ENCODE data around the gene ASB2. TPM values are rescaled to one million over a fixed set of nuclear protein-coding genes. Genes with fewer than 3 reads are reported as not detected.

Gene ASB2
- total RNA-seq, 1 donor from 2014 or later = 19.8 TPM

GRCh38 chr14:93930989-93931307 lies 45.4 kb downstream of the ASB2 start:
- no peak overlapping the region for H3K4me3 Mint-ChIP-seq (ENCODE audit: low read depth)
- DNase-seq (ENCODE audit: low spot score) = no peak
- H3K36me3 Mint-ChIP-seq (ENCODE audit: low read depth) = peaks cover 20% of the 10 kb centered on the region
- no peak overlapping the region for H3K27ac Mint-ChIP-seq
- no peaks in the 10 kb centered on the region for H3K9me3 Mint-ChIP-seq
- no peaks in the 10 kb centered on the region for H3K4me1 Mint-ChIP-seq (ENCODE audit: low read depth)
- no peaks in the 10 kb centered on the region for H3K27me3 Mint-ChIP-seq (ENCODE audit: low read depth)
- intact Hi-C loops (cut with micrococcal nuclease) = no loop called here

- intact Hi-C loops (cut with micrococcal nuclease) = no loop called here
- Mint-ChIP-seq H3K4me1 (ENCODE audit: low read depth) (no peaks in the 10 kb centered on the region), H3K27me3 (ENCODE audit: low read depth) (no peaks in the 10 kb centered on the region), H3K27ac (no peak overlapping the region), H3K36me3 (ENCODE audit: low read depth) (peaks cover 19% of the 10 kb centered on the region), H3K9me3 (no peaks in the 10 kb centered on the region), H3K4me3 (ENCODE audit: low read depth) (no peak overlapping the region)
- DNase-seq (ENCODE audit: low spot score) = no peak
These were observed 45.9 kb downstream of the ASB2 start for GRCh38 chr14:93930296-93930988.

- no peaks in the 10 kb centered on the region for H3K27me3 Mint-ChIP-seq (ENCODE audit: low read depth)
- no peak overlapping the region for H3K4me3 Mint-ChIP-seq (ENCODE audit: low read depth)
- intact Hi-C loops (cut with micrococcal nuclease) = no loop called here
- H3K36me3 Mint-ChIP-seq (ENCODE audit: low read depth) = peaks cover 12% of the 10 kb centered on the region
- no peak for DNase-seq (ENCODE audit: low spot score)
- no peak overlapping the region for H3K27ac Mint-ChIP-seq
- H3K9me3 Mint-ChIP-seq = no peaks in the 10 kb centered on the region
- H3K4me1 Mint-ChIP-seq (ENCODE audit: low read depth) = no peaks in the 10 kb centered on the region
These were observed 46.7 kb downstream of the ASB2 start for GRCh38 chr14:93929657-93930056.

GRCh38 chr14:93929048-93929535 lies 47.3 kb downstream of the ASB2 start:
- H3K36me3 Mint-ChIP-seq (ENCODE audit: low read depth) = peaks cover 9% of the 10 kb centered on the region
- no peak overlapping the region for H3K4me3 Mint-ChIP-seq (ENCODE audit: low read depth)
- no peaks in the 10 kb centered on the region for H3K9me3 Mint-ChIP-seq
- DNase-seq (ENCODE audit: low spot score) = no peak
- no peak overlapping the region for H3K27ac Mint-ChIP-seq
- no peaks in the 10 kb centered on the region for H3K27me3 Mint-ChIP-seq (ENCODE audit: low read depth)
- intact Hi-C loops (cut with micrococcal nuclease) = no loop called here
- H3K4me1 Mint-ChIP-seq (ENCODE audit: low read depth) = no peaks in the 10 kb centered on the region

- no peaks in the 10 kb centered on the region for H3K9me3 Mint-ChIP-seq
- intact Hi-C loops (cut with micrococcal nuclease) = no loop called here
- H3K36me3 Mint-ChIP-seq (ENCODE audit: low read depth) = peaks cover 5% of the 10 kb centered on the region
- no peak for DNase-seq (ENCODE audit: low spot score)
- no peaks in the 10 kb centered on the region for H3K4me1 Mint-ChIP-seq (ENCODE audit: low read depth)
- H3K4me3 Mint-ChIP-seq (ENCODE audit: low read depth) = no peak overlapping the region
- no peaks in the 10 kb centered on the region for H3K27me3 Mint-ChIP-seq (ENCODE audit: low read depth)
- H3K27ac Mint-ChIP-seq = no peak overlapping the region
These were observed 48.0 kb downstream of the ASB2 start for GRCh38 chr14:93928184-93929047.

GRCh38 chr14:93927800-93928145 lies 48.6 kb downstream of the ASB2 start:
- H3K27me3 Mint-ChIP-seq (ENCODE audit: low read depth) = no peaks in the 10 kb centered on the region
- peaks cover 4% of the 10 kb centered on the region for H3K36me3 Mint-ChIP-seq (ENCODE audit: low read depth)
- no peak overlapping the region for H3K4me3 Mint-ChIP-seq (ENCODE audit: low read depth)
- no peaks in the 10 kb centered on the region for H3K9me3 Mint-ChIP-seq
- H3K4me1 Mint-ChIP-seq (ENCODE audit: low read depth) = no peaks in the 10 kb centered on the region
- intact Hi-C loops (cut with micrococcal nuclease) = no loop called here
- no peak for DNase-seq (ENCODE audit: low spot score)
- H3K27ac Mint-ChIP-seq = no peak overlapping the region

- peaks cover 4% of the 10 kb centered on the region for H3K36me3 Mint-ChIP-seq (ENCODE audit: low read depth)
- no peak for DNase-seq (ENCODE audit: low spot score)
- intact Hi-C loops (cut with micrococcal nuclease) = no loop called here
- H3K27me3 Mint-ChIP-seq (ENCODE audit: low read depth) = no peaks in the 10 kb centered on the region
- H3K27ac Mint-ChIP-seq = no peak within 1 kb of the TSS
- H3K4me1 Mint-ChIP-seq (ENCODE audit: low read depth) = no peaks in the 10 kb centered on the region
- H3K4me3 Mint-ChIP-seq (ENCODE audit: low read depth) = no peak within 1 kb of the TSS
- H3K9me3 Mint-ChIP-seq = no peaks in the 10 kb centered on the region
These were observed 49.2 kb downstream of the ASB2 start, which contains the start of gene FAM181A for GRCh38 chr14:93926873-93927799. FAM181A (plus strand) TSS chr14:93927344; CDS start chr14:93928286, 942 bp downstream.

GRCh38 chr14:93926245-93926872 lies 50.0 kb downstream of the ASB2 start:
- Mint-ChIP-seq H3K4me1 (ENCODE audit: low read depth) (no peaks in the 10 kb centered on the region), H3K27me3 (ENCODE audit: low read depth) (no peaks in the 10 kb centered on the region), H3K4me3 (ENCODE audit: low read depth) (no peak overlapping the region), H3K9me3 (no peaks in the 10 kb centered on the region), H3K36me3 (ENCODE audit: low read depth) (peaks cover 2% of the 10 kb centered on the region), H3K27ac (no peak overlapping the region)
- intact Hi-C loops (cut with micrococcal nuclease) = no loop called here
- DNase-seq (ENCODE audit: low spot score) = no peak

- Mint-ChIP-seq H3K4me3 (ENCODE audit: low read depth) (no peak overlapping the region), H3K36me3 (ENCODE audit: low read depth) (no peaks in the 10 kb centered on the region), H3K27me3 (ENCODE audit: low read depth) (peaks cover 2% of the 10 kb centered on the region), H3K4me1 (ENCODE audit: low read depth) (no peaks in the 10 kb centered on the region), H3K9me3 (no peaks in the 10 kb centered on the region), H3K27ac (no peak overlapping the region)
- intact Hi-C loops (cut with micrococcal nuclease) = no loop called here
- no peak for DNase-seq (ENCODE audit: low spot score)
These were observed 50.9 kb downstream of the ASB2 start for GRCh38 chr14:93925374-93925895.

GRCh38 chr14:93924592-93925355 lies 51.6 kb downstream of the ASB2 start:
- no peaks in the 10 kb centered on the region for H3K36me3 Mint-ChIP-seq (ENCODE audit: low read depth)
- no peak overlapping the region for H3K4me3 Mint-ChIP-seq (ENCODE audit: low read depth)
- peaks cover 2% of the 10 kb centered on the region for H3K27me3 Mint-ChIP-seq (ENCODE audit: low read depth)
- H3K27ac Mint-ChIP-seq = no peak overlapping the region
- intact Hi-C loops (cut with micrococcal nuclease) = no loop called here
- no peaks in the 10 kb centered on the region for H3K4me1 Mint-ChIP-seq (ENCODE audit: low read depth)
- H3K9me3 Mint-ChIP-seq = no peaks in the 10 kb centered on the region
- no peak for DNase-seq (ENCODE audit: low spot score)

GRCh38 chr14:93923626-93924025 lies 52.7 kb downstream of the ASB2 start:
- Mint-ChIP-seq H3K4me3 (ENCODE audit: low read depth) (no peak overlapping the region), H3K4me1 (ENCODE audit: low read depth) (no peaks in the 10 kb centered on the region), H3K27ac (no peak overlapping the region), H3K9me3 (no peaks in the 10 kb centered on the region), H3K36me3 (ENCODE audit: low read depth) (no peaks in the 10 kb centered on the region), H3K27me3 (ENCODE audit: low read depth) (peaks cover 5% of the 10 kb centered on the region)
- DNase-seq (ENCODE audit: low spot score) = no peak
- intact Hi-C loops (cut with micrococcal nuclease) = no loop called here

Data from activated T-helper 2 cell treated with anti-CD3 and anti-CD28 coated beads, Interferon-gamma antibody, Interleukin-2, Interleukin-4, amounts not matched to agents 10 μg/mL and 5 μg/mL and 100 μg/mL, durations not matched to agents 14 hours and 24 hours and 36 hours (primary cell).